OCI-LY1 (cell line): Measurements from ENCODE around the gene SULT2B1.
"Not testable (repeated sequence)": the region's sequence is repeated elsewhere in the genome, so short reads cannot be mapped to it uniquely, and the experiment has no call there.

Experiments
- H2AFZ ChIP-seq: fragments of 200-600 bp; sonication (generic), shearing (Covaris generic); 2 replicates; pipeline ENCODE4 v1.6.0; 2014; ENCODE audit warnings: antibody characterized with exemption, mild to moderate bottlenecking, low read length
- H3F3A ChIP-seq: fragments of 200-600 bp; sonication (generic), shearing (Covaris generic); 2 replicates; pipeline ENCODE4 v1.6.0; 2014; ENCODE audit warnings: mild to moderate bottlenecking, antibody characterized with exemption, low read length, moderate library complexity; ENCODE audit not compliant: insufficient read depth
- H3K27ac ChIP-seq: fragments of 200-600 bp; sonication (generic); 2 replicates; pipeline ENCODE4 v1.5.1; 2014; ENCODE audit warnings: low read length, mixed run types, mild to moderate bottlenecking, low read depth; ENCODE audit not compliant: poor library complexity, severe bottlenecking
- H3K27me3 ChIP-seq: fragments of 200-600 bp; sonication (generic); 2 replicates; pipeline ENCODE4 v1.6.0; 2014; ENCODE audit warnings: antibody characterized with exemption, mild to moderate bottlenecking, low read length, moderate library complexity; ENCODE audit not compliant: insufficient read depth
- H3K36me3 ChIP-seq: fragments of 200-600 bp; sonication (generic); 2 replicates; pipeline ENCODE4 v1.6.1; 2014; ENCODE audit warnings: mild to moderate bottlenecking, antibody characterized with exemption, low read length, moderate library complexity, mixed read lengths; ENCODE audit not compliant: insufficient read depth
- H3K4me1 ChIP-seq: fragments of 200-600 bp; sonication (generic); 2 replicates; pipeline ENCODE4 v1.5.1; 2014; ENCODE audit warnings: mild to moderate bottlenecking, low read length, moderate library complexity; ENCODE audit not compliant: insufficient read depth, severe bottlenecking
- H3K4me2 ChIP-seq: fragments of 200-600 bp; sonication (generic), shearing (Covaris generic); 2 replicates; pipeline ENCODE4 v1.6.1; 2014; ENCODE audit warnings: low read length
- H3K4me3 ChIP-seq: fragments of 200-600 bp; sonication (generic); 2 replicates; pipeline ENCODE4 v1.5.1; 2014; ENCODE audit warnings: low read length, low read depth, mild to moderate bottlenecking, mixed read lengths; ENCODE audit not compliant: poor library complexity, severe bottlenecking
- H3K79me2 ChIP-seq: fragments of 200-600 bp; shearing (Covaris generic); 2 replicates; pipeline ENCODE4 v1.6.1; 2016; ENCODE audit warnings: mixed run types, low read length, mixed read lengths; ENCODE audit not compliant: insufficient read depth
- H3K9ac ChIP-seq: fragments of 200-600 bp; sonication (generic), shearing (Covaris generic); 2 replicates; pipeline ENCODE4 v1.6.1; 2014; ENCODE audit warnings: mild to moderate bottlenecking, low read length, mixed read lengths
- H3K9me2 ChIP-seq: fragments of 200-600 bp; sonication (generic), shearing (Covaris generic); 2 replicates; pipeline ENCODE4 v1.6.1; 2014; ENCODE audit warnings: low read depth, mild to moderate bottlenecking, low read length, mixed read lengths
- H3K9me3 ChIP-seq: fragments of 200-600 bp; shearing (Covaris generic); 2 replicates; pipeline ENCODE4 v1.6.1; 2014; ENCODE audit warnings: low read length, mixed read lengths
- H4K20me1 ChIP-seq: fragments of 200-600 bp; sonication (generic), shearing (Covaris generic); 2 replicates; pipeline ENCODE4 v1.6.0; 2016; ENCODE audit warnings: mild to moderate bottlenecking, low read length; ENCODE audit not compliant: insufficient read depth
- CTCF ChIP-seq: fragments of 200-600 bp; sonication (generic), shearing (Covaris generic); IDR thresholded peaks from 2 replicates; pipeline ENCODE4 v1.5.1; 2017; ENCODE audit warnings: mild to moderate bottlenecking, antibody characterized with exemption, low read length, moderate library complexity, mixed read lengths
- EZH2 ChIP-seq: fragments of 200-600 bp; sonication (generic), shearing (Covaris generic); IDR thresholded peaks from 2 replicates; pipeline ENCODE4 v1.8.0; 2017; ENCODE audit warnings: borderline replicate concordance, mixed run types, mild to moderate bottlenecking, antibody characterized with exemption, low read length, moderate library complexity, mixed read lengths

The SULT2B1 gene

DNA sequence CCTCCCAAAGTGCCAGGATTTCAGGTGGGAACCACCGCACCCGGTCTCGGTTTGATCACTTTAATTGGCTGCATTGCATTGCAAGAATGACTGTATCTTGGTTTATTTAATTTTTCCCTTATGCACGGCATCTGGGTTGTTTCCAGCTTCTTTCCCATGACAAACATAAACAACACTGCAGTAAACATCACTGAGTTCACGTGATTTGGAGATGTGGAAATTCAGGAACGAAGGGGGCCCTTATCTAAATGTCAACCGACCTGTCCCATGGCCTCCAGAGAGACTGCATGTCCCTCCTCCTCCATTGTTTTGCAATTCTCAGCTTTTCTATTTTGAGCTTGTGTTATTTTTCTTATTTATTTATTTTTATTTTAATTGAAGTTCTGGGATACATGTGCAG lies 14.4 kb upstream of the SULT2B1 start:
- no peak overlapping the region for H3K4me2 ChIP-seq
- H3K27ac ChIP-seq: no peak overlapping the region
- H3K36me3 ChIP-seq: no peaks in the 10 kb centered on the region
- no peak for TF ChIP-seq CTCF
- no peak for TF ChIP-seq EZH2
- no peaks in the 10 kb centered on the region for H3K4me1 ChIP-seq
- no peak overlapping the region for H3K4me3 ChIP-seq
- H3K27me3 ChIP-seq: no peaks in the 10 kb centered on the region
- no peak overlapping the region for H3K9ac ChIP-seq
- H3K9me3 ChIP-seq: no peaks in the 10 kb centered on the region
- H2AFZ ChIP-seq: no peak overlapping the region
- no peaks in the 10 kb centered on the region for H3K9me2 ChIP-seq
- H4K20me1 ChIP-seq: no peaks in the 10 kb centered on the region
- H3K79me2 ChIP-seq: no peaks in the 10 kb centered on the region
- no peaks in the 10 kb centered on the region for H3F3A ChIP-seq

GRCh38 chr19:48538057-48538456 lies 13.9 kb upstream of the SULT2B1 start:
- H3K9ac ChIP-seq, H3K9me2 ChIP-seq, H3K4me3 ChIP-seq, H3K27ac ChIP-seq, H3F3A ChIP-seq, H3K9me3 ChIP-seq, H3K4me1 ChIP-seq, H3K4me2 ChIP-seq, H3K36me3 ChIP-seq, H4K20me1 ChIP-seq, H3K79me2 ChIP-seq, H2AFZ ChIP-seq, H3K27me3 ChIP-seq: not testable (repeated sequence)

- Histone ChIP-seq H3K9me2 (no peaks in the 10 kb centered on the region), H4K20me1 (no peaks in the 10 kb centered on the region), H3K9me3 (no peaks in the 10 kb centered on the region), H3K36me3 (no peaks in the 10 kb centered on the region), H3K4me3 (no peak overlapping the region), H3F3A (no peaks in the 10 kb centered on the region), H3K4me2 (no peak overlapping the region), H2AFZ (no peak overlapping the region), H3K27ac (no peak overlapping the region), H3K27me3 (no peaks in the 10 kb centered on the region), H3K9ac (no peak overlapping the region), H3K4me1 (no peaks in the 10 kb centered on the region), H3K79me2 (no peaks in the 10 kb centered on the region)
- no peak for TF ChIP-seq EZH2
- no peak for TF ChIP-seq CTCF
These were observed 12.4 kb upstream of the SULT2B1 start for GRCh38 chr19:48539503-48540096.

DNA sequence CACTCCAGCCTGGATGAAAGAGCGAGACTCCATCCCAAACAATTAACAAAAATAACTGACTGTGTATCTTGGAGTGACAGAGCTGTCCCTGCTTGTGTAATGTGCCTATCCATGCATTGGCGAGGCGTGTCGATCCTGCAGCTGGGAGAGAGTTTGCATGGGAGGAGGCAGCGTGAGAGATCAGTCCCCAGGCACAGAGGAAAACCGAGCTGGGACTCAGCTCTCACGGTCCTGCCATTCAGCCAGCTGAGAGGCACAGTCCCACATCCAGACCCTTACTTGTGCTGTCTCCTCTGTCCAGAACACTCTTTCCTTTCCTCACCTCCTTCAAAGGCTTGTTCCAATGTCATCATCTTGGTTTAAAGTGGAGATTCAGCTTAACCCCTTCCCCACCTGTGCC lies 11.9 kb upstream of the SULT2B1 start:
- Histone ChIP-seq H3K9me2 (no peaks in the 10 kb centered on the region), H3F3A (no peaks in the 10 kb centered on the region), H2AFZ (no peak overlapping the region)

More for the DNA sequence above, 11.9 kb upstream of the SULT2B1 start:
- no peaks in the 10 kb centered on the region for H3K9me3 ChIP-seq
- H3K9ac ChIP-seq: no peak overlapping the region
- TF ChIP-seq EZH2: no peak
- H3K27ac ChIP-seq: no peak overlapping the region
- H4K20me1 ChIP-seq: no peaks in the 10 kb centered on the region
- H3K4me1 ChIP-seq: no peaks in the 10 kb centered on the region
- H3K4me2 ChIP-seq: no peak overlapping the region
- no peak overlapping the region for H3K4me3 ChIP-seq
- no peaks in the 10 kb centered on the region for H3K79me2 ChIP-seq
- no peaks in the 10 kb centered on the region for H3K36me3 ChIP-seq
- H3K27me3 ChIP-seq: no peaks in the 10 kb centered on the region
